ENCODE results near the gene ZBTB20. TPM values are rescaled to one million over a fixed set of nuclear protein-coding genes. Genes with fewer than 3 reads are reported as not detected.

ZBTB20 gene
- total and polyA plus RNA-seq, 10 of the 15 experiments (the other 5 are each of a cell fraction or from before 2014, with no cell fraction given), result 0.20 to 5.5 (median 2.2) TPM

DNA sequence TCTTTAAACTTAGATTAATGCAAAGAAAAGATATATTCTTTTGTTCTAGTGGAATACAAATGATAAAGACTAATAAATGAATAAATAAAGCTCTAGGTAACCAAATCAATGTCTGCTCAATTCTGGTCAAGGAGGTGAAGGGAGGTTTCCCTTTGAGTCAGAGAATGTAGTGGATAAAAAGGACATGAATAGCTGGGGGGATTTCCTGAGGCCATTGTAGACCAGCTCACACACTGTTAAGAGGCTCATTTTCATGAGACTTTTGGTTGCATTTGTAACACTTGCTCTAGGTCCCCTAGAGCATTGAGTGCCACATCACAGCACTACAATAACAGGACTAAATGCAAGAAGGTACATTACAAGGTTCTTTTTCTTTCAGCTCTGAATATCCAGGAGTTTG is 682.5 kb downstream of the ZBTB20 start (continued):
- TF ChIP-seq, protein P1, sequence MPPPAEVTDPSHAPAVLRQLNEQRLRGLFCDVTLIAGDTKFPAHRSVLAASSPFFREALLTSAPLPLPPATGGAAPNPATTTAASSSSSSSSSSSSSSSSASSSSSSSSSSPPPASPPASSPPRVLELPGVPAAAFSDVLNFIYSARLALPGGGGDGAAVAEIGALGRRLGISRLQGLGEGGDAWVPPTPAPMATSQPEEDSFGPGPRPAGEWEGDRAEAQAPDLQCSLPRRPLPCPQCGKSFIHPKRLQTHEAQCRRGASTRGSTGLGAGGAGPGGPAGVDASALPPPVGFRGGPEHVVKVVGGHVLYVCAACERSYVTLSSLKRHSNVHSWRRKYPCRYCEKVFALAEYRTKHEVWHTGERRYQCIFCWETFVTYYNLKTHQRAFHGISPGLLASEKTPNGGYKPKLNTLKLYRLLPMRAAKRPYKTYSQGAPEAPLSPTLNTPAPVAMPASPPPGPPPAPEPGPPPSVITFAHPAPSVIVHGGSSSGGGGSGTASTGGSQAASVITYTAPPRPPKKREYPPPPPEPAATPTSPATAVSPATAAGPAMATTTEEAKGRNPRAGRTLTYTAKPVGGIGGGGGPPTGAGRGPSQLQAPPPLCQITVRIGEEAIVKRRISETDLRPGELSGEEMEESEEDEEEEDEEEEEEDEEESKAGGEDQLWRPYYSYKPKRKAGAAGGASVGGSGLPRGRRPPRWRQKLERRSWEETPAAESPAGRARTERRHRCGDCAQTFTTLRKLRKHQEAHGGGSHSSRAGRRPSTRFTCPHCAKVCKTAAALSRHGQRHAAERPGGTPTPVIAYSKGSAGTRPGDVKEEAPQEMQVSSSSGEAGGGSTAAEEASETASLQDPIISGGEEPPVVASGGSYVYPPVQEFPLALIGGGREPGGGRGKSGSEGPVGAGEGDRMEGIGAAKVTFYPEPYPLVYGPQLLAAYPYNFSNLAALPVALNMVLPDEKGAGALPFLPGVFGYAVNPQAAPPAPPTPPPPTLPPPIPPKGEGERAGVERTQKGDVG (CRISPR knock-in tag; IDR thresholded peaks at IDR 0.05), result no peak
- TF ChIP-seq CBX5 (IDR thresholded peaks at IDR 0.05; ENCODE audit: low read depth), result no peak; the same call in 1 of the 2 replicates
- TF ChIP-seq ZBED1 (IDR thresholded peaks at IDR 0.05; ENCODE audit: borderline replicate concordance), result no peak
- no peak for TF ChIP-seq EZH2 (IDR thresholded peaks at IDR 0.05; ENCODE audit: borderline replicate concordance, control insufficient read depth, low read depth, low read length)
- no peak for TF ChIP-seq MXI1 (IDR thresholded peaks at IDR 0.05; ENCODE audit: low read depth, low read length)
- TF ChIP-seq ZNF622 (IDR thresholded peaks at IDR 0.05), result no peak
- TF ChIP-seq, protein P2, sequence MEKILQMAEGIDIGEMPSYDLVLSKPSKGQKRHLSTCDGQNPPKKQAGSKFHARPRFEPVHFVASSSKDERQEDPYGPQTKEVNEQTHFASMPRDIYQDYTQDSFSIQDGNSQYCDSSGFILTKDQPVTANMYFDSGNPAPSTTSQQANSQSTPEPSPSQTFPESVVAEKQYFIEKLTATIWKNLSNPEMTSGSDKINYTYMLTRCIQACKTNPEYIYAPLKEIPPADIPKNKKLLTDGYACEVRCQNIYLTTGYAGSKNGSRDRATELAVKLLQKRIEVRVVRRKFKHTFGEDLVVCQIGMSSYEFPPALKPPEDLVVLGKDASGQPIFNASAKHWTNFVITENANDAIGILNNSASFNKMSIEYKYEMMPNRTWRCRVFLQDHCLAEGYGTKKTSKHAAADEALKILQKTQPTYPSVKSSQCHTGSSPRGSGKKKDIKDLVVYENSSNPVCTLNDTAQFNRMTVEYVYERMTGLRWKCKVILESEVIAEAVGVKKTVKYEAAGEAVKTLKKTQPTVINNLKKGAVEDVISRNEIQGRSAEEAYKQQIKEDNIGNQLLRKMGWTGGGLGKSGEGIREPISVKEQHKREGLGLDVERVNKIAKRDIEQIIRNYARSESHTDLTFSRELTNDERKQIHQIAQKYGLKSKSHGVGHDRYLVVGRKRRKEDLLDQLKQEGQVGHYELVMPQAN (conservative IDR thresholded peaks at IDR 0.05), result no peak
- TF ChIP-seq, protein P3, sequence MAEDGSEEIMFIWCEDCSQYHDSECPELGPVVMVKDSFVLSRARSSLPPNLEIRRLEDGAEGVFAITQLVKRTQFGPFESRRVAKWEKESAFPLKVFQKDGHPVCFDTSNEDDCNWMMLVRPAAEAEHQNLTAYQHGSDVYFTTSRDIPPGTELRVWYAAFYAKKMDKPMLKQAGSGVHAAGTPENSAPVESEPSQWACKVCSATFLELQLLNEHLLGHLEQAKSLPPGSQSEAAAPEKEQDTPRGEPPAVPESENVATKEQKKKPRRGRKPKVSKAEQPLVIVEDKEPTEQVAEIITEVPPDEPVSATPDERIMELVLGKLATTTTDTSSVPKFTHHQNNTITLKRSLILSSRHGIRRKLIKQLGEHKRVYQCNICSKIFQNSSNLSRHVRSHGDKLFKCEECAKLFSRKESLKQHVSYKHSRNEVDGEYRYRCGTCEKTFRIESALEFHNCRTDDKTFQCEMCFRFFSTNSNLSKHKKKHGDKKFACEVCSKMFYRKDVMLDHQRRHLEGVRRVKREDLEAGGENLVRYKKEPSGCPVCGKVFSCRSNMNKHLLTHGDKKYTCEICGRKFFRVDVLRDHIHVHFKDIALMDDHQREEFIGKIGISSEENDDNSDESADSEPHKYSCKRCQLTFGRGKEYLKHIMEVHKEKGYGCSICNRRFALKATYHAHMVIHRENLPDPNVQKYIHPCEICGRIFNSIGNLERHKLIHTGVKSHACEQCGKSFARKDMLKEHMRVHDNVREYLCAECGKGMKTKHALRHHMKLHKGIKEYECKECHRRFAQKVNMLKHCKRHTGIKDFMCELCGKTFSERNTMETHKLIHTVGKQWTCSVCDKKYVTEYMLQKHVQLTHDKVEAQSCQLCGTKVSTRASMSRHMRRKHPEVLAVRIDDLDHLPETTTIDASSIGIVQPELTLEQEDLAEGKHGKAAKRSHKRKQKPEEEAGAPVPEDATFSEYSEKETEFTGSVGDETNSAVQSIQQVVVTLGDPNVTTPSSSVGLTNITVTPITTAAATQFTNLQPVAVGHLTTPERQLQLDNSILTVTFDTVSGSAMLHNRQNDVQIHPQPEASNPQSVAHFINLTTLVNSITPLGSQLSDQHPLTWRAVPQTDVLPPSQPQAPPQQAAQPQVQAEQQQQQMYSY (CRISPR knock-in tag; IDR thresholded peaks at IDR 0.05), result no peak
- TF ChIP-seq, protein P4, sequence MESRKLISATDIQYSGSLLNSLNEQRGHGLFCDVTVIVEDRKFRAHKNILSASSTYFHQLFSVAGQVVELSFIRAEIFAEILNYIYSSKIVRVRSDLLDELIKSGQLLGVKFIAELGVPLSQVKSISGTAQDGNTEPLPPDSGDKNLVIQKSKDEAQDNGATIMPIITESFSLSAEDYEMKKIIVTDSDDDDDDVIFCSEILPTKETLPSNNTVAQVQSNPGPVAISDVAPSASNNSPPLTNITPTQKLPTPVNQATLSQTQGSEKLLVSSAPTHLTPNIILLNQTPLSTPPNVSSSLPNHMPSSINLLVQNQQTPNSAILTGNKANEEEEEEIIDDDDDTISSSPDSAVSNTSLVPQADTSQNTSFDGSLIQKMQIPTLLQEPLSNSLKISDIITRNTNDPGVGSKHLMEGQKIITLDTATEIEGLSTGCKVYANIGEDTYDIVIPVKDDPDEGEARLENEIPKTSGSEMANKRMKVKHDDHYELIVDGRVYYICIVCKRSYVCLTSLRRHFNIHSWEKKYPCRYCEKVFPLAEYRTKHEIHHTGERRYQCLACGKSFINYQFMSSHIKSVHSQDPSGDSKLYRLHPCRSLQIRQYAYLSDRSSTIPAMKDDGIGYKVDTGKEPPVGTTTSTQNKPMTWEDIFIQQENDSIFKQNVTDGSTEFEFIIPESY (IDR thresholded peaks at IDR 0.05), result no peak
- TF ChIP-seq SRF (IDR thresholded peaks at IDR 0.05; ENCODE audit: low read depth in 2 of 2, low read length in 2 of 2), result no peak
- peak; percentile 38; the same call in 1 of the 2 replicates for TF ChIP-seq POLR2AphosphoS5 (IDR thresholded peaks at IDR 0.05; ENCODE audit: low read length)
- TF ChIP-seq SMARCA5 (IDR thresholded peaks at IDR 0.05), result no peak
- TF ChIP-seq, protein P5, sequence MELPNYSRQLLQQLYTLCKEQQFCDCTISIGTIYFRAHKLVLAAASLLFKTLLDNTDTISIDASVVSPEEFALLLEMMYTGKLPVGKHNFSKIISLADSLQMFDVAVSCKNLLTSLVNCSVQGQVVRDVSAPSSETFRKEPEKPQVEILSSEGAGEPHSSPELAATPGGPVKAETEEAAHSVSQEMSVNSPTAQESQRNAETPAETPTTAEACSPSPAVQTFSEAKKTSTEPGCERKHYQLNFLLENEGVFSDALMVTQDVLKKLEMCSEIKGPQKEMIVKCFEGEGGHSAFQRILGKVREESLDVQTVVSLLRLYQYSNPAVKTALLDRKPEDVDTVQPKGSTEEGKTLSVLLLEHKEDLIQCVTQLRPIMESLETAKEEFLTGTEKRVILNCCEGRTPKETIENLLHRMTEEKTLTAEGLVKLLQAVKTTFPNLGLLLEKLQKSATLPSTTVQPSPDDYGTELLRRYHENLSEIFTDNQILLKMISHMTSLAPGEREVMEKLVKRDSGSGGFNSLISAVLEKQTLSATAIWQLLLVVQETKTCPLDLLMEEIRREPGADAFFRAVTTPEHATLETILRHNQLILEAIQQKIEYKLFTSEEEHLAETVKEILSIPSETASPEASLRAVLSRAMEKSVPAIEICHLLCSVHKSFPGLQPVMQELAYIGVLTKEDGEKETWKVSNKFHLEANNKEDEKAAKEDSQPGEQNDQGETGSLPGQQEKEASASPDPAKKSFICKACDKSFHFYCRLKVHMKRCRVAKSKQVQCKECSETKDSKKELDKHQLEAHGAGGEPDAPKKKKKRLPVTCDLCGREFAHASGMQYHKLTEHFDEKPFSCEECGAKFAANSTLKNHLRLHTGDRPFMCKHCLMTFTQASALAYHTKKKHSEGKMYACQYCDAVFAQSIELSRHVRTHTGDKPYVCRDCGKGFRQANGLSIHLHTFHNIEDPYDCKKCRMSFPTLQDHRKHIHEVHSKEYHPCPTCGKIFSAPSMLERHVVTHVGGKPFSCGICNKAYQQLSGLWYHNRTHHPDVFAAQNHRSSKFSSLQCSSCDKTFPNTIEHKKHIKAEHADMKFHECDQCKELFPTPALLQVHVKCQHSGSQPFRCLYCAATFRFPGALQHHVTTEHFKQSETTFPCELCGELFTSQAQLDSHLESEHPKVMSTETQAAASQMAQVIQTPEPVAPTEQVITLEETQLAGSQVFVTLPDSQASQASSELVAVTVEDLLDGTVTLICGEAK (IDR thresholded peaks at IDR 0.05; ENCODE audit: borderline replicate concordance), result no peak
- TF ChIP-seq NFIC (IDR thresholded peaks at IDR 0.05; ENCODE audit: low read depth, low read length), result peak; percentile 79
- TF ChIP-seq RUNX3 (IDR thresholded peaks at IDR 0.05; ENCODE audit: low read length), result peak; percentile 79
